Fibroblast of the aortic adventitia (primary cell): Measurements from ENCODE around the gene HMCN2. TPM values are rescaled to one million over a fixed set of nuclear protein-coding genes. Genes with fewer than 3 reads are reported as not detected.

Experiments
- DNase-seq: peaks from one replicate; pipeline ENCODE4 v3.0.0-alpha.2; 2010; ENCODE audit warnings: low read depth
- H3K4me3 ChIP-seq: 2 replicates; pipeline ENCODE4 v1.5.1; 2011; ENCODE audit warnings: low read depth, mild to moderate bottlenecking, control low read depth, low read length, moderate library complexity
- total RNA-seq: library from RNA; depleted of rRNA; stranded (reverse); fragments of >200 nt; gene quantifications from 2 replicates; pipeline ENCODE4 v1.2.3, GENCODE V29; 2012; ENCODE audit warnings: low replicate concordance
- TF ChIP-seq, protein P1 (sequence below): IDR thresholded peaks from 2 replicates; pipeline ENCODE4 v1.5.1; 2011; ENCODE audit warnings: mild to moderate bottlenecking, low read length, control low read depth, inconsistent platforms; ENCODE audit not compliant: insufficient read depth

The HMCN2 gene
- total RNA-seq, 1 donor: not detected

DNA sequence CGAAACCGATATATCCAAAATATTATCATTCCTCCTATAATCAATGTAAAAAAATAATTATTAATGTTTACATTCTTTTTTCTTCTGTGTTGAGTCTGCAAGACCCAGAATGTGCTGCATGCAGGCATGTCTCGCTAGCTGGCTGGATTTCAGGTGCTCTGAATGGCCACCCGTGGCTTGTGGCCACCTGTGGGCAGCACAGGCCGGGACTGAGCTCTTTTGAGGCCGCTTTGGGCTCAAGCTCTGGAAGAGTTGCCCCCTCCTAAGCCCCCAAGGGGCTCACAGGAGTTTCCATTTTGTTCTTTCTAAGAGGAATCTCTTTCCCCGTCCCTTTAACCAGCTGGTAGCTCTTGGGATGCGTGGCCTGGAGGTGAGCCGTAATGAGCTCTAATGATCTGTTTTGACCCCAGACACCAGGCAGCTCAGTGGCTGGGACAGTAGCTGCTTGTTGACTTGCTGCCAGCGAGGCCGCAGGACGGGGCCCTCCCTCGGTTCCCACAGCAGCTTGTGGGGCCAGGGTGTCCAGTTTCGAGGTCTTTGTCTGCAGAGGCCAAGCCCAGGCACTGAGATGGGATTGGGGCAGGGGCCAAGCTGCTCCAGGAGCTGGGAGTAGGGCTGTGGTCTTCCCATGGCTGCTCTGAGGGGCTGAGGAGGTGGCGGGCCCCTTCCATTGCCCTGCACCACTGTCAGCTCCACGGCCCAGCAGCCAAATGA, 200.0 kb downstream of the HMCN2 start:
- H3K4me3 ChIP-seq: no peak overlapping the region
- no peak for DNase-seq
- TF ChIP-seq, protein P1, sequence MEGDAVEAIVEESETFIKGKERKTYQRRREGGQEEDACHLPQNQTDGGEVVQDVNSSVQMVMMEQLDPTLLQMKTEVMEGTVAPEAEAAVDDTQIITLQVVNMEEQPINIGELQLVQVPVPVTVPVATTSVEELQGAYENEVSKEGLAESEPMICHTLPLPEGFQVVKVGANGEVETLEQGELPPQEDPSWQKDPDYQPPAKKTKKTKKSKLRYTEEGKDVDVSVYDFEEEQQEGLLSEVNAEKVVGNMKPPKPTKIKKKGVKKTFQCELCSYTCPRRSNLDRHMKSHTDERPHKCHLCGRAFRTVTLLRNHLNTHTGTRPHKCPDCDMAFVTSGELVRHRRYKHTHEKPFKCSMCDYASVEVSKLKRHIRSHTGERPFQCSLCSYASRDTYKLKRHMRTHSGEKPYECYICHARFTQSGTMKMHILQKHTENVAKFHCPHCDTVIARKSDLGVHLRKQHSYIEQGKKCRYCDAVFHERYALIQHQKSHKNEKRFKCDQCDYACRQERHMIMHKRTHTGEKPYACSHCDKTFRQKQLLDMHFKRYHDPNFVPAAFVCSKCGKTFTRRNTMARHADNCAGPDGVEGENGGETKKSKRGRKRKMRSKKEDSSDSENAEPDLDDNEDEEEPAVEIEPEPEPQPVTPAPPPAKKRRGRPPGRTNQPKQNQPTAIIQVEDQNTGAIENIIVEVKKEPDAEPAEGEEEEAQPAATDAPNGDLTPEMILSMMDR: no peak

DNA sequence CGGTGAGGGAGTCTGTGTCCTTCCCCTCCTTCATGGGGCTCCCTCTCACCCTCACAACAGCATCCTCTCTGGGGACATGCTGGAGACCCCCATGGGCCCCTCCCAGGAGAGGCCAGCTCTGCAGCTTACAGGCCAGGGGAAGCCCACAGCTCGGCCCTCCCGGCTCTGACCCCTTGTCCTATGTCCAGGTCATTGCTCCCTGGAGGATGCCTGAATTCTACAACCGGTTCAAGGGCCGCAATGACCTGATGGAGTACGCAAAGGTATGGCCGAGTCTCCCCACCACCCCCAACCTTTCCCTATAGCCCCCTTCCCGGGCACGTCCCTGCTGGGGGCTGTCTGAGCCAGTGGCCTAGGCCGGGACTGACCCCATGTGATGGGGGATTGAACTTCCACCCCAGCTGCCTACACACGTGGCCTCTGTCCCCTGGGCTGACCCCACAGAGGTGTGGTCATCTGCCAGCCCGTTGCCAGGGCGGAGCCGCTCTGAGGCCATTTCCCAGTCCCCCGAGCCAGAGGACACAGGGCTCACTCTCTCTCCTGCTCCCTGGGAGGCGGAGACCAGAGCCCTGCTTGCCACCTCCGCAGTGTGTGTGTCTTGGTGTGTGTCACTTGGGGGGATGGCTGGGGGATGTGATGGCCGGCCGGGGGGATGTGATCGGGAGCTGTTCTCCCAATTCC, 201.1 kb downstream of the HMCN2 start:
- TF ChIP-seq, protein P1: no peak
- DNase-seq: no peak
- H3K4me3 ChIP-seq: no peak overlapping the region

DNA sequence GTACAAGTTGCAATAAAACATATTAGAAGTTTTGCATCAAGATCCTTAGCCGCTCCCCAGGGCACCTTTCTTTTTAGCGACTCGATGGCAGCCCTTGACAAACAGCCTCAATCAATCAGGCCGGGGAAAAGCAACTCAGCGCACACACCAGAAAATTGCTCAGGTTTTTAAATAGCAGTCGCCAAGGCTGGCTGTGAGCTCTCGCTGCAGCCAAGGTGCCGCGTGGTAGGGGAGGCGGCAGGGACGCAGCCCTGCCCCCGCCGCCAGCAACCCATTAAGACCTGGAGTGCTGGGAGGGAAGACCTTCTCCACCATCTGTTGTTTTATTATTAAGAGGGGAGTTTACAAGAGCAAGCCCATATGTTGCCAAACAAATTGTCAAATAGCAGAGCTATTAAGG, 201.8 kb downstream of the HMCN2 start:
- H3K4me3 ChIP-seq: no peak overlapping the region
- TF ChIP-seq, protein P1: no peak
- no peak for DNase-seq

DNA sequence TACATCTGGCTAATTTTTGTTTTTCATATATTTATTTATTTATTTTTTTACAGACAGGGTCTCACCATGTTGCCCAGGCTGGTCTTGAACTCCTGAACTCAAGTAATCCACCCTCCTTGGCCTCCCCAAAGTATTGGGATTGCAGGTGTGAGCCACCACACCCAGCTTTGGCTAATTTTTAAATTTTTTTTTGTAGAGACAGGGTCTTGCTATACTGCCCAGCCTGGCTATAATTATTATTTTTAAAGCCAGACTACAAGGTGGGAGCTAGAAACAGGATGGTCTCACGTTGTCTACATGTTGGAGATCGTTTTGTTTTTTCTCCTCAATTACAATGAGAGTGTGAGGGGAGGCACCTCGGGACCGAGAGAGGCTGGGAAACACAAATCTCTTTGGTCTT, 203.0 kb downstream of the HMCN2 start:
- no peak for DNase-seq
- H3K4me3 ChIP-seq: no peak overlapping the region
- TF ChIP-seq, protein P1: no peak

DNA sequence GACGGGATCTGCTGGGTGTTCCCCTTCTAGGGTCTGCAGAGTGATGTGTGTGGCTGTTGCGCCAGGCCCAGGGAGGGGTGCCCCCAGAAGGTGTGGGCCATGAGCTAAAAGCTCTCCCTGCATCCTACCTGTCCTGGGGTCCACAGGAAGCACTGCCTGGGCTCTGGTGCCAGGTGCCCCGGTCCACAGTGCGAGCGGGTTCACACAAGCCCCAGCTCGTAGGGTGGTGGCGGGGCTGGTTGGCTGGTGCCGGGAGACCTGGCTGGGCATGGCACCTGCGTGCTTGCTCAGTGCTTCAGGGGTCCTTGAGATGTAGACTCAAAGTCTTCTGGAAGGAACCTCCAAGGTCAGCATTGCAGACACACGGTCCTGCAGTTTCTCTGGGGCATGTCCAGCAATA, 204.7 kb downstream of the HMCN2 start:
- no peak for DNase-seq
- no peak overlapping the region for H3K4me3 ChIP-seq
- TF ChIP-seq, protein P1: no peak

DNA sequence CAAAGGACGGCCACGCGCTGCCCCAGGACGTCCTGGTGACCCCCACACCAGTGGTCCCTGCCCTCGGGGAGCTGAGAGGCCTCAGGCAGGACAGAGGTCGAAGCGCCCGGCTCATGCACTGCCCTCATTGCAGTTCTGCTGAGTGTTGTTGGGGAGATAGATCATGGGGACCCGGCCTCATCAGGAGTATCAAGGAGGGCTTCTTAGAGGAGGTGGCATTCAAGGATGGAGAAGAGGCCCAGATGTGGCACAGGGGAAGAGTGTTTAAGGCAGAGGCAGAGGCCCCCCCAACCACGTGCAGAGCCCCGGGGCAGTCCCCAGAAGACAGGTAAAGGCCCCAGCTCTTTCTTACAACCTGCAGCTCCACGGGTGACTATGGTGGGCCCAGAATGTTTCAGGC, 205.4 kb downstream of the HMCN2 start:
- TF ChIP-seq, protein P1: no peak
- DNase-seq: no peak
- no peak overlapping the region for H3K4me3 ChIP-seq
